DOHH2 (cell line): ENCODE data around the gene AXIN1.

Source experiments
- H3F3A ChIP-seq: fragments of 200-600 bp; sonication (generic), shearing (Covaris generic); 2 replicates; pipeline ENCODE4 v1.6.0; 2016; ENCODE audit warnings: antibody characterized with exemption, mild to moderate bottlenecking; ENCODE audit not compliant: control insufficient read depth, insufficient read depth
- H3K27ac ChIP-seq: fragments of 200-600 bp; sonication (generic); 2 replicates; pipeline ENCODE4 v1.5.1; 2014; ENCODE audit warnings: low read depth, mild to moderate bottlenecking, low read length, moderate library complexity
- H3K27me3 ChIP-seq: fragments of 200-600 bp; sonication (generic); 2 replicates; pipeline ENCODE4 v1.6.1; 2014; ENCODE audit warnings: mild to moderate bottlenecking, low read length, mixed read lengths; ENCODE audit not compliant: control insufficient read depth
- H3K36me3 ChIP-seq: fragments of 200-600 bp; sonication (generic); 2 replicates; pipeline ENCODE4 v1.6.1; 2014; ENCODE audit warnings: mild to moderate bottlenecking, low read length, moderate library complexity, mixed read lengths; ENCODE audit not compliant: control insufficient read depth
- H3K4me1 ChIP-seq: fragments of 200-600 bp; sonication (generic); 2 replicates; pipeline ENCODE4 v1.6.1; 2014; ENCODE audit warnings: mild to moderate bottlenecking, low read length, mixed read lengths; ENCODE audit not compliant: control insufficient read depth
- H3K4me2 ChIP-seq: fragments of 200-600 bp; sonication (generic); 2 replicates; pipeline ENCODE4 v1.6.0; 2014; ENCODE audit warnings: mild to moderate bottlenecking, low read length, moderate library complexity
- H3K4me3 ChIP-seq: fragments of 200-600 bp; sonication (generic); 2 replicates; pipeline ENCODE4 v1.5.1; 2014; ENCODE audit warnings: mild to moderate bottlenecking, low read length, mixed read lengths
- H3K79me2 ChIP-seq: fragments of 200-600 bp; sonication (generic); 2 replicates; pipeline ENCODE4 v1.6.1; 2014; ENCODE audit warnings: mild to moderate bottlenecking, low read length, mixed read lengths; ENCODE audit not compliant: control insufficient read depth
- H3K9me2 ChIP-seq: fragments of 200-600 bp; sonication (generic); replicated peaks from 2 replicates; pipeline ENCODE4 v1.6.1; 2014; ENCODE audit warnings: mild to moderate bottlenecking, low read length, mixed read lengths; ENCODE audit not compliant: control insufficient read depth
- H3K9me3 ChIP-seq: fragments of 200-600 bp; sonication (generic); 2 replicates; pipeline ENCODE4 v1.6.1; 2014; ENCODE audit warnings: antibody characterized with exemption, low read length, mixed read lengths; ENCODE audit not compliant: control insufficient read depth, insufficient read depth
- H4K20me1 ChIP-seq: fragments of 200-600 bp; sonication (generic); 2 replicates; pipeline ENCODE4 v1.6.0; 2014; ENCODE audit warnings: low read depth, mild to moderate bottlenecking, antibody characterized with exemption, low read length, moderate library complexity; ENCODE audit not compliant: control insufficient read depth, insufficient read depth
- CTCF ChIP-seq: fragments of 200-600 bp; sonication (generic); IDR thresholded peaks from one replicate; pipeline ENCODE4 v1.5.1; 2014; ENCODE audit warnings: antibody characterized with exemption, mild to moderate bottlenecking, low read depth, low read length; ENCODE audit not compliant: poor library complexity, severe bottlenecking
- EZH2phosphoT487 ChIP-seq: fragments of 200-600 bp; sonication (generic); IDR thresholded peaks from 2 replicates; pipeline ENCODE4 v1.6.1; 2017; ENCODE audit warnings: borderline replicate concordance, mild to moderate bottlenecking, antibody characterized with exemption, low read length, moderate library complexity, mixed read lengths

Gene AXIN1

GRCh38 chr16:240559-240958, 112.0 kb downstream of the AXIN1 start:
- no peaks in the 10 kb centered on the region for H3K27me3 ChIP-seq
- peaks cover 2% of the 10 kb centered on the region; the same call in 1 of the 2 replicates for H3F3A ChIP-seq
- H3K27ac ChIP-seq: no peak overlapping the region
- peaks cover 2% of the 10 kb centered on the region; the same call in 1 of the 2 replicates for H4K20me1 ChIP-seq
- TF ChIP-seq EZH2phosphoT487 (no peak), CTCF (no peak)
- no peaks in the 10 kb centered on the region for H3K36me3 ChIP-seq
- H3K4me2 ChIP-seq: no peak overlapping the region
- H3K4me1 ChIP-seq: peaks cover 7% of the 10 kb centered on the region
- no peak overlapping the region for H3K4me3 ChIP-seq
- no peaks in the 10 kb centered on the region for H3K9me3 ChIP-seq
- H3K9me2 ChIP-seq: no peaks in the 10 kb centered on the region
- peaks cover 31% of the 10 kb centered on the region for H3K79me2 ChIP-seq

GRCh38 chr16:239948-240277, 112.6 kb downstream of the AXIN1 start:
- Histone ChIP-seq H3K9me3 (no peaks in the 10 kb centered on the region), H3K9me2 (no peaks in the 10 kb centered on the region), H3K36me3 (no peaks in the 10 kb centered on the region), H3K27me3 (no peaks in the 10 kb centered on the region), H3K27ac (no peak overlapping the region), H3K4me3 (no peak overlapping the region), H3K79me2 (peaks cover 37% of the 10 kb centered on the region), H3K4me2 (no peak overlapping the region), H3K4me1 (peaks cover 11% of the 10 kb centered on the region), H4K20me1 (peaks cover 2% of the 10 kb centered on the region; the same call in 1 of the 2 replicates), H3F3A (peaks cover 5% of the 10 kb centered on the region)
- TF ChIP-seq EZH2phosphoT487 (no peak), CTCF (no peak)
